GM12872 (cell line): ENCODE measurements around the gene SMIM11.

Experiments used
- CTCF ChIP-seq: IDR thresholded peaks from 3 replicates; pipeline ENCODE4 v1.5.1; 2011; ENCODE audit warnings: low read depth, mild to moderate bottlenecking, low read length, moderate library complexity; ENCODE audit not compliant: insufficient read depth

The SMIM11 gene

GRCh38 chr21:34336756-34337391, 38.4 kb upstream of the SMIM11 start:
- no peak for TF ChIP-seq CTCF

GRCh38 chr21:34337741-34338140, 37.6 kb upstream of the SMIM11 start:
- TF ChIP-seq CTCF: no peak

- TF ChIP-seq CTCF: no peak
Observed at GRCh38 chr21:34338226-34338625, 37.1 kb upstream of the SMIM11 start.

GRCh38 chr21:34340061-34340460, 35.2 kb upstream of the SMIM11 start:
- TF ChIP-seq CTCF: no peak

- no peak for TF ChIP-seq CTCF
Observed at GRCh38 chr21:34342476-34342875, 32.8 kb upstream of the SMIM11 start.

- TF ChIP-seq CTCF: no peak
Observed at GRCh38 chr21:34343347-34343746, 32.0 kb upstream of the SMIM11 start.

- TF ChIP-seq CTCF: no peak
Observed at GRCh38 chr21:34343838-34344381, 31.4 kb upstream of the SMIM11 start.
